KMS-11 (cell line): ENCODE data around the gene VAT1L.

Source experiments
- H2AFZ ChIP-seq: fragments of 200-600 bp; sonication (generic); 2 replicates; pipeline ENCODE4 v1.6.1; 2016; ENCODE audit warnings: antibody characterized with exemption, mixed run types, low read depth
- H3K27ac ChIP-seq: fragments of 200-600 bp; sonication (generic); 2 replicates; pipeline ENCODE4 v1.6.1; 2016; ENCODE audit warnings: mild to moderate bottlenecking, mixed run types
- H3K27me3 ChIP-seq: fragments of 200-600 bp; sonication (generic); 2 replicates; pipeline ENCODE4 v1.6.1; 2017; ENCODE audit warnings: mild to moderate bottlenecking, low read depth, mixed run types, moderate library complexity; ENCODE audit not compliant: insufficient read depth
- H3K36me3 ChIP-seq: fragments of 200-600 bp; sonication (generic); 2 replicates; pipeline ENCODE4 v1.6.1; 2017; ENCODE audit warnings: mild to moderate bottlenecking, mixed run types; ENCODE audit not compliant: insufficient read depth
- H3K4me1 ChIP-seq: fragments of 200-600 bp; sonication (generic); 2 replicates; pipeline ENCODE4 v1.6.1; 2016; ENCODE audit warnings: mild to moderate bottlenecking, low read depth, mixed run types; ENCODE audit not compliant: poor library complexity, severe bottlenecking
- H3K4me2 ChIP-seq: fragments of 200-600 bp; sonication (generic); 2 replicates; pipeline ENCODE4 v1.7.0; 2016; ENCODE audit warnings: mild to moderate bottlenecking, mixed run types
- H3K4me3 ChIP-seq: fragments of 200-600 bp; sonication (generic); IDR thresholded peaks from 2 replicates; pipeline ENCODE4 v1.6.1; 2017; ENCODE audit warnings: low read depth, low read length, mixed read lengths; ENCODE audit not compliant: insufficient read depth
- H3K79me2 ChIP-seq: fragments of 200-600 bp; sonication (generic); 2 replicates; pipeline ENCODE4 v1.6.1; 2016; ENCODE audit warnings: low read depth, mixed run types; ENCODE audit not compliant: insufficient read depth
- H3K9ac ChIP-seq: fragments of 200-600 bp; sonication (generic); 2 replicates; pipeline ENCODE4 v1.6.1; 2016; ENCODE audit warnings: mild to moderate bottlenecking, mixed run types
- H4K20me1 ChIP-seq: fragments of 200-600 bp; sonication (generic); 2 replicates; pipeline ENCODE4 v1.6.1; 2016; ENCODE audit warnings: mild to moderate bottlenecking, mixed run types; ENCODE audit not compliant: insufficient read depth
- TF ChIP-seq, protein P1 (sequence below): fragments of 200-600 bp; sonication (generic); conservative IDR thresholded peaks from 2 replicates; pipeline ENCODE4 v1.6.1; 2017; ENCODE audit warnings: low read depth, mild to moderate bottlenecking, antibody characterized with exemption, low read length, moderate library complexity, mixed read lengths

The VAT1L gene

GRCh38 chr16:77993111-77993985 lies 205.0 kb downstream of the VAT1L start:
- Histone ChIP-seq H4K20me1 (no peaks in the 10 kb centered on the region), H3K9ac (no peak overlapping the region), H3K4me2 (no peak overlapping the region), H3K36me3 (no peaks in the 10 kb centered on the region), H3K4me3 (no peak overlapping the region), H3K79me2 (no peaks in the 10 kb centered on the region), H2AFZ (no peak overlapping the region), H3K27ac (no peak overlapping the region), H3K27me3 (no peaks in the 10 kb centered on the region), H3K4me1 (no peaks in the 10 kb centered on the region)
- TF ChIP-seq, protein P1, sequence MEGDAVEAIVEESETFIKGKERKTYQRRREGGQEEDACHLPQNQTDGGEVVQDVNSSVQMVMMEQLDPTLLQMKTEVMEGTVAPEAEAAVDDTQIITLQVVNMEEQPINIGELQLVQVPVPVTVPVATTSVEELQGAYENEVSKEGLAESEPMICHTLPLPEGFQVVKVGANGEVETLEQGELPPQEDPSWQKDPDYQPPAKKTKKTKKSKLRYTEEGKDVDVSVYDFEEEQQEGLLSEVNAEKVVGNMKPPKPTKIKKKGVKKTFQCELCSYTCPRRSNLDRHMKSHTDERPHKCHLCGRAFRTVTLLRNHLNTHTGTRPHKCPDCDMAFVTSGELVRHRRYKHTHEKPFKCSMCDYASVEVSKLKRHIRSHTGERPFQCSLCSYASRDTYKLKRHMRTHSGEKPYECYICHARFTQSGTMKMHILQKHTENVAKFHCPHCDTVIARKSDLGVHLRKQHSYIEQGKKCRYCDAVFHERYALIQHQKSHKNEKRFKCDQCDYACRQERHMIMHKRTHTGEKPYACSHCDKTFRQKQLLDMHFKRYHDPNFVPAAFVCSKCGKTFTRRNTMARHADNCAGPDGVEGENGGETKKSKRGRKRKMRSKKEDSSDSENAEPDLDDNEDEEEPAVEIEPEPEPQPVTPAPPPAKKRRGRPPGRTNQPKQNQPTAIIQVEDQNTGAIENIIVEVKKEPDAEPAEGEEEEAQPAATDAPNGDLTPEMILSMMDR = no peak

DNA sequence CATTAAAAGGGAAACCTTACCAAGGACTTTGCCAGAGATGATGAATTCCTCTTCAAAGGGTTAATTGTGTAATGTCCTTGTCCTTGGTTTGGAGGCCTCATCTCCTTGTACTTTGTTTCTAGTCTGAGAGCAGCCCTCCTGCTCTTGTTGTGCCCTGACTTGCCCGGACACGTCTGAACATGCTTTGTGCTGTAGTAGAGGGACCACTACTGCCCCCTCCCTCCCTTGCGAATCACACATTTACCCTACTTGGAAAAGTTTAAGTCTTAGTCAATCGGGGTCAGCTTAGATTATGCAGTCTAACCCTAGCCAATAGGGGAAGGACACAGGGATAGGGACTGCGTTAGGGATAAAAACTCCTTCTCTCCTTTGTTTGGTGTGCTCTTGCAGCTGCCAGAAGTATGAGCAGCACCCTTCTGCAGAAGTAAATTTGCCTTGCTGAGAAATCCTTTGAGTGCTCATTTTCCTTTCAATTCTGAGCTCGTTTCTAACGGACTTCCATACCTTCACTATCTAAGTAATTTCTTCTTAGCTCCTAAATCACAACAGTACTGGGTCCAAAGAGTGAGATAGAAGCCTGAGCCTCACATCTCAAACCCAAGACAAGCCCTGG lies 207.6 kb downstream of the VAT1L start:
- no peaks in the 10 kb centered on the region for H3K36me3 ChIP-seq
- TF ChIP-seq, protein P1 = no peak
- H3K4me3 ChIP-seq = no peak overlapping the region
- no peaks in the 10 kb centered on the region for H3K4me1 ChIP-seq
- H2AFZ ChIP-seq = no peak overlapping the region
- no peaks in the 10 kb centered on the region for H4K20me1 ChIP-seq
- no peaks in the 10 kb centered on the region for H3K79me2 ChIP-seq
- no peak overlapping the region for H3K9ac ChIP-seq
- H3K27ac ChIP-seq = no peak overlapping the region
- no peaks in the 10 kb centered on the region for H3K27me3 ChIP-seq
- no peak overlapping the region for H3K4me2 ChIP-seq

DNA sequence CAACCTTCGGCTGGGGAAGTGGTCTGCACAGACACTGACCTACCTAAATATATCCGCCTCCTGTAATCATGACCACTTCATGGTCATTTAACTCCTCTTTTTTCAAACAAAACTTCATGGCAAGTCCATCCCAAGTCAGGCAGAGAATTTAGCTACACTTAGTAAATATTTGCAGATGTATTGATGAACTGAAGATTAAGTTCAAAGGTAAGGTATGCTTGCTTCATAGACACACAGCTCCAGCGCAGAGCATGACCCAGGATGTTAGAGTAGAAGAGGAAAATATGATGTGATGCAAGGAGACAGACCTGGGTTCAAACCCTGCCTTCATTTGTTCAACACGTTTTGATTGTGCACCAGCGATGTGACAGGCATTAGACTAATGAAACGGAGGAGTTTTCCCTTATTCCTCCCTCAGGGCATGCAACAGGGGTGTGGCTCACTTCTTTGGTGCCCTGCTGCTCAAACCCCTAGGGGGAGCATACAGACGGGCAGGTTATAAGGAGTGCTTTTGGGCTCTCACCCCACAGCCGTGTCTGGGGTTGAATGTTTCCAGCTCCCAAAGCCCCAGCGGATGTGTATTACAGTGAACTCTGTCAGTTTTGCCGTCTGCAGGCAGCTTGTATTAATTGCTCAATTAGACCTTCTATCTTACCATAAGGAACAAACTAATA lies 210.1 kb downstream of the VAT1L start:
- no peak overlapping the region for H2AFZ ChIP-seq
- H3K4me1 ChIP-seq = no peaks in the 10 kb centered on the region
- H3K9ac ChIP-seq = no peak overlapping the region
- H4K20me1 ChIP-seq = no peaks in the 10 kb centered on the region
- no peak overlapping the region for H3K4me3 ChIP-seq
- H3K36me3 ChIP-seq = no peaks in the 10 kb centered on the region
- no peaks in the 10 kb centered on the region for H3K79me2 ChIP-seq
- no peak overlapping the region for H3K4me2 ChIP-seq
- H3K27ac ChIP-seq = no peak overlapping the region
- no peaks in the 10 kb centered on the region for H3K27me3 ChIP-seq
- TF ChIP-seq, protein P1 = no peak

- TF ChIP-seq, protein P1 = no peak
- no peaks in the 10 kb centered on the region for H3K4me1 ChIP-seq
- no peak overlapping the region for H3K27ac ChIP-seq
- no peak overlapping the region for H3K9ac ChIP-seq
- H2AFZ ChIP-seq = no peak overlapping the region
- H3K36me3 ChIP-seq = no peaks in the 10 kb centered on the region
- no peaks in the 10 kb centered on the region for H3K79me2 ChIP-seq
- no peak overlapping the region for H3K4me3 ChIP-seq
- H3K4me2 ChIP-seq = no peak overlapping the region
- no peaks in the 10 kb centered on the region for H3K27me3 ChIP-seq
- H4K20me1 ChIP-seq = no peaks in the 10 kb centered on the region
These were observed 213.2 kb downstream of the VAT1L start for GRCh38 chr16:78001451-78002025.
